Neural crest cell (in vitro differentiated cells): ENCODE data around the gene GALNT5. TPM values are rescaled to one million over a fixed set of nuclear protein-coding genes. Genes with fewer than 3 reads are reported as not detected.

ENCODE experiments used
- DNase-seq: peaks from one replicate; pipeline ENCODE4 v3.0.0; 2021; ENCODE audit warnings: low read depth, mixed read lengths, low spot score
- H3K27ac Mint-ChIP-seq: one replicate; pipeline ENCODE4 v1.8.0; 2021; ENCODE audit warnings: mild to moderate bottlenecking, mixed read lengths; ENCODE audit not compliant: unreplicated experiment
- H3K27me3 Mint-ChIP-seq: 2 replicates; pipeline ENCODE4 v1.8.0; 2021; ENCODE audit warnings: low read depth, mild to moderate bottlenecking, mixed read lengths
- H3K36me3 Mint-ChIP-seq: 2 replicates; pipeline ENCODE4 v1.8.0; 2021; ENCODE audit warnings: low read depth, mild to moderate bottlenecking, mixed read lengths
- H3K4me1 Mint-ChIP-seq: 2 replicates; pipeline ENCODE4 v1.8.0; 2021; ENCODE audit warnings: mixed read lengths
- H3K4me3 Mint-ChIP-seq: one replicate; pipeline ENCODE4 v1.8.0; 2021; ENCODE audit warnings: mild to moderate bottlenecking, mixed read lengths
- H3K9me3 Mint-ChIP-seq: 2 replicates; pipeline ENCODE4 v1.8.0; 2021; ENCODE audit warnings: mixed read lengths
- total RNA-seq: library from RNA; stranded (reverse); gene quantifications from 2 replicates; pipeline ENCODE4 v1.2.1, GENCODE V29; 2021
- TF ChIP-seq, protein P1 (sequence below): fragments of 200-600 bp; sonication (generic); conservative IDR thresholded peaks from 2 replicates; pipeline ENCODE4 v1.5.0; 2021; ENCODE audit warnings: antibody characterized with exemption, mild to moderate bottlenecking

The GALNT5 gene
- total RNA-seq, 1 donor from 2014 or later, result 0.12 TPM

DNA sequence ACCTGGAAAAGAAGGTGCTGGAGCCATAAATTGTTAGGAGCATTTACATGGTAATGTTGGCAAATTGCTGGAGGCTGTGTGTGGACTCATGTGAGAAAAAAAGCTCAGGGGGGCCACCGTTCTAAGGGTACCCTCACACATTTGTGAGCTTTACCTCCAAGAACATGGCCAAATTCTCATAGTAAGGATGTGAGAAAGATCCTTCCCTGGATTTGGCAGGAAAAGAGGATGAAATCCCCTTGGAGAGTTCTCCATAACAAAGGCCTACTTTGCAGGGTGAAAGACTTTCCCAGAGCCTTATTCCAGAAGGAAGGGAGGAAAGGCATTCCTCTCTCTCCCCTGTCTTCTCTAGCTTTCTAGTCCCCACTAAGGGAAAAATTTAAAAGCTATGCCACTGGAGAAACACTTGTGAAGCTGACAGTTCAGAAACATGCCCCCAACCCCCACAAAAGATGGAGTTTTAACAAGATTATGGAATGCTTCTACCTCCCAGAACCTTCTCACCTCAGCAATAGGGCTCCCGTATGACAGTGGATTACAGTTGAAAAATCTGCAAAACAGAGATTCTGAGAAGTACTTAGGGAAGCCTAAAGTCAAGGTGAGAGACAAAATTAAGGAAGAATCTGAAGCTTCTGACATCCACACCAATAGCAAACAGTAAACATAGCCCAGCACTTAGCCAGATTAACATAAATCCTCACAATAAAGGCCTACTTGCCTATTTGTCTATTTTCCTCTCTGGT lies 88.3 kb downstream of the GALNT5 start:
- Mint-ChIP-seq H3K27ac (no peak overlapping the region), H3K36me3 (peaks cover 12% of the 10 kb centered on the region), H3K4me1 (no peaks in the 10 kb centered on the region), H3K9me3 (peaks cover 28% of the 10 kb centered on the region), H3K4me3 (no peak overlapping the region), H3K27me3 (no peaks in the 10 kb centered on the region)
- DNase-seq, result no peak
- TF ChIP-seq, protein P1, sequence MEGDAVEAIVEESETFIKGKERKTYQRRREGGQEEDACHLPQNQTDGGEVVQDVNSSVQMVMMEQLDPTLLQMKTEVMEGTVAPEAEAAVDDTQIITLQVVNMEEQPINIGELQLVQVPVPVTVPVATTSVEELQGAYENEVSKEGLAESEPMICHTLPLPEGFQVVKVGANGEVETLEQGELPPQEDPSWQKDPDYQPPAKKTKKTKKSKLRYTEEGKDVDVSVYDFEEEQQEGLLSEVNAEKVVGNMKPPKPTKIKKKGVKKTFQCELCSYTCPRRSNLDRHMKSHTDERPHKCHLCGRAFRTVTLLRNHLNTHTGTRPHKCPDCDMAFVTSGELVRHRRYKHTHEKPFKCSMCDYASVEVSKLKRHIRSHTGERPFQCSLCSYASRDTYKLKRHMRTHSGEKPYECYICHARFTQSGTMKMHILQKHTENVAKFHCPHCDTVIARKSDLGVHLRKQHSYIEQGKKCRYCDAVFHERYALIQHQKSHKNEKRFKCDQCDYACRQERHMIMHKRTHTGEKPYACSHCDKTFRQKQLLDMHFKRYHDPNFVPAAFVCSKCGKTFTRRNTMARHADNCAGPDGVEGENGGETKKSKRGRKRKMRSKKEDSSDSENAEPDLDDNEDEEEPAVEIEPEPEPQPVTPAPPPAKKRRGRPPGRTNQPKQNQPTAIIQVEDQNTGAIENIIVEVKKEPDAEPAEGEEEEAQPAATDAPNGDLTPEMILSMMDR, result no peak

DNA sequence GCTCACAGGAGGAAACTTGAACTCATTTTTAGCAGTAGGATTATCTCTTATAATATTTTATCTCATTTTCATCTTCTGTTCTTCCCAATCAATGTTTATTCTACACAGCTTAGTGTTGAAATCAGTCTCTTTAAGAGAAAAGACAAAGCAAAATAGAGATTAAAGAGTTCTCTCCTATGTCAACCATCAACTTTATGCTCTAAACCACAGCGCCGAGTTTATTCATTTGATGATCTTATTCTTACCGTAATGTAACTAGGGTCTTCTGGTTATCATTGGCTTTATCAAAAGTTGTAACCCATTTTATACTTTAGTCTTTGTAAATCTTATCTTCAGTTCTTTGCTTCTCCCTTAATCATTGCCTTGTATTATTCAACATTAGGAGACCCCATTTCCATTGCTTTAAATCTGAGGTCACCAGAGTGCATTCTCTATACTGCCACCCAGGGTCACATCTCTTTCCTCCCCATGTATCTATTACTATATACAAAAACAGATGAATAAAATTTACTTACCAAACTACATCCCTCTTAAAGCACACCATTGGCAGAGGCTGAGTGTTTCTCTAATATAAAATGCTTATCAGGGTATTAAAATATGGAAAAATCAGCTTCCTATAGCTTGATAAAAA lies 90.9 kb downstream of the GALNT5 start:
- H3K4me1 Mint-ChIP-seq, result no peaks in the 10 kb centered on the region
- peaks cover 16% of the 10 kb centered on the region for H3K9me3 Mint-ChIP-seq
- H3K27ac Mint-ChIP-seq, result no peak overlapping the region
- TF ChIP-seq, protein P1, result no peak
- no peak for DNase-seq
- H3K4me3 Mint-ChIP-seq, result no peak overlapping the region
- H3K27me3 Mint-ChIP-seq, result no peaks in the 10 kb centered on the region
- peaks cover 7% of the 10 kb centered on the region for H3K36me3 Mint-ChIP-seq

DNA sequence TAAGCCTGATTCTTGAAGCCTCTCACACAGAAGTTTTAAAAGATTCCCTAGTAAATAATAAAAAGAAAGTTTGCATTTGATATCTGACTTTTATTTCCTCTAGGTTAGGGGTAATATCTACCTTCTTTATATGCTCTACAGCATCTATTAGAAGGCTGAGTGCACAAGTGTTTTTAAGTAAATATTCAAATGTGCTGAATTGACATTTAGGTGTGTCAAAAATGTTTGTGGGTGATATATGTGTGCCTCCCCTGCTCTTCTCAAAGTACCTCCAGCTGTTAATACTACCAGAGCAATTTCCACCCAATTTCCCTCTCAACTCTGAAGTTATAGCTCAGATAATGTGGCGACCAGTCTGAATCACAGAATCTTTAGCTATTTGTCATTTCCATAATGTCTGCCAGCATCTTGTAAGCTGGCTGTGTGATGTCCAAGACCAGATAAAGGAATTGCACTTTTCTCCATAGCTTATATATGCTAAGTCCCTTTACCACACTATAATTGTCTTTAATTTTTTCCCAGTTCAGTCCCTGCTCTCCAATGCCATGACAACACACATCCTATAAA lies 92.5 kb downstream of the GALNT5 start:
- H3K4me1 Mint-ChIP-seq, result no peaks in the 10 kb centered on the region
- no peak overlapping the region for H3K27ac Mint-ChIP-seq
- peaks cover 3% of the 10 kb centered on the region for H3K36me3 Mint-ChIP-seq
- TF ChIP-seq, protein P1, result no peak
- DNase-seq, result no peak
- H3K9me3 Mint-ChIP-seq, result peaks cover 4% of the 10 kb centered on the region
- H3K27me3 Mint-ChIP-seq, result no peaks in the 10 kb centered on the region
- no peak overlapping the region for H3K4me3 Mint-ChIP-seq

DNA sequence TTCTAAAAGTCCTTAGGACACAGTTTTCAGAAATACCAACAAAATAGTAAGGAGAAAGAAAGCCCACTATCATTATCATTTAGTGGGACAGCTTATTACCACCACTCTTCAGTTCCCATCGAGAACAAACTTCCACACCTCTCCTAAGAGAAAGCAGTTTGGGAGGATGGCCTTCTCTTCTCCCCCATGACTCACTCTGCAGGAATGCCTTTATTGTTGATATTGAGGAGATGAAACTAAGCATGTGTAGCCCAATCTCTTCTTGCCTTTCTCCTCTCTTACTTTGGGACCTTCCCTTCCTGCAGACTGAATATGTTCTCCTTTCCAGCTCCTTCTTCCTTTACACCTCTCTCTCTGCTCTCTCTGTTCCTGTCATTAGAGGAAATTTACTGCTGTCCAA lies 98.1 kb downstream of the GALNT5 start:
- H3K36me3 Mint-ChIP-seq, result no peaks in the 10 kb centered on the region
- no peaks in the 10 kb centered on the region for H3K9me3 Mint-ChIP-seq
- no peak overlapping the region for H3K27ac Mint-ChIP-seq
- TF ChIP-seq, protein P1, result no peak
- H3K27me3 Mint-ChIP-seq, result no peaks in the 10 kb centered on the region
- no peaks in the 10 kb centered on the region for H3K4me1 Mint-ChIP-seq
- no peak overlapping the region for H3K4me3 Mint-ChIP-seq
- no peak for DNase-seq

DNA sequence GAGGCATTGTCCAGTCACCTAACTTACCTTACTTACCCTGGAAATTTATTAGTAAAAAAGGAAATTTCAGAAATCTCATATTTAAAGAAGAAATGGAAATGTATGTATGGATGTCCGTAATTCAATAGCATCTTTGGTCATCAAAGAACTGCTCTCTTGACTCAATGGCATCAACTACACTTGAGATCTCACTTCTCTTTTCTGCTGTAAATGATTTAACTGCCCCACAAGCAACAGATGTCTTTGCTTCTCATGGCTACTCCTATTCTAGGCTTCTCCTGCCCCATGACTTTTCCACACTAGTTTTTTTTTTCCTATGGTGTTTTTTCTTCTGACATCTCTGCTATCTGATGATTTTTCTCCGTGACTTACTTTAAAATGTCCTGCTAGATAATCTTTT lies 102.1 kb downstream of the GALNT5 start:
- no peak for DNase-seq
- no peaks in the 10 kb centered on the region for H3K4me1 Mint-ChIP-seq

More for the DNA sequence above, 102.1 kb downstream of the GALNT5 start:
- TF ChIP-seq, protein P1, result no peak
- peaks cover 10% of the 10 kb centered on the region for H3K9me3 Mint-ChIP-seq
- H3K36me3 Mint-ChIP-seq, result peaks cover 6% of the 10 kb centered on the region
- no peaks in the 10 kb centered on the region for H3K27me3 Mint-ChIP-seq
- no peak overlapping the region for H3K4me3 Mint-ChIP-seq
- no peak overlapping the region for H3K27ac Mint-ChIP-seq
